Upper lobe of left lung (tissue), 6 donors: Measurements from ENCODE around the gene SFR1. TPM values are rescaled to one million over a fixed set of nuclear protein-coding genes. Genes with fewer than 3 reads are reported as not detected.

Source experiments
- ATAC-seq, 2 donors: fragments of 200-7000 bp; cut with Tn5 transposase; one replicate each; pipeline ENCODE4 v1.9.1; 2022; ENCODE audit warnings: mild to moderate bottlenecking in 2 of 2, moderate library complexity in 2 of 2; ENCODE audit not compliant: low FRiP score in 2 of 2
- DNase-seq, 2 donors: peaks; one replicate each; pipeline ENCODE4 v3.0.0-alpha.2; 2019 to 2020
- H3K27ac ChIP-seq, 4 donors: fragments of 200-600 bp; sonication (generic); one replicate each; pipeline ENCODE4 v1.5.1; 2016 to 2019
- H3K27me3 ChIP-seq, 4 donors: fragments of 200-600 bp; sonication (generic); one replicate each; pipeline ENCODE4 v1.5.1; 2017 to 2019
- H3K36me3 ChIP-seq, 4 donors: fragments of 200-600 bp; sonication (generic); one replicate each; pipeline ENCODE4 v1.5.1; 2016 to 2019
- H3K4me1 ChIP-seq, 4 donors: fragments of 200-600 bp; sonication (generic); one replicate each; pipeline ENCODE4 v1.5.1; 2018 to 2019
- H3K4me3 ChIP-seq, 4 donors: fragments of 200-600 bp; sonication (generic); one replicate each; pipeline ENCODE4 v1.5.1; 2017 to 2019; ENCODE audit warnings: mild to moderate bottlenecking in 2 of 4, moderate library complexity in 1 of 4
- H3K9me3 ChIP-seq, 4 donors: fragments of 200-600 bp; sonication (generic); one replicate each; pipeline ENCODE4 v1.5.1; 2018 to 2019
- CTCF ChIP-seq, 6 experiments: fragments of 450-650 bp in 4 of 6; fragments of 200-600 bp in 2 of 6; sonication (generic) in 2 of 6; IDR thresholded peaks; one replicate each; pipeline ENCODE4 v1.5.1; 2016 to 2019; ENCODE audit warnings: antibody characterized with exemption in 6 of 6
- EP300 ChIP-seq, 4 donors: sonication (generic); formaldehyde crosslinking; IDR thresholded peaks; one replicate each; pipeline ENCODE4 v1.5.1; 2017; ENCODE audit warnings: antibody characterized with exemption in 4 of 4, control low read depth in 2 of 4
- POLR2A ChIP-seq, 4 donors: fragments of 450-650 bp; IDR thresholded peaks; one replicate each; pipeline ENCODE4 v1.5.1; 2016 to 2017; ENCODE audit warnings: antibody characterized with exemption in 4 of 4, mild to moderate bottlenecking in 2 of 4
- POLR2AphosphoS5 ChIP-seq, 2 donors: sonication (generic); formaldehyde crosslinking; IDR thresholded peaks; one replicate each; pipeline ENCODE4 v1.5.1; 2017; ENCODE audit warnings: antibody characterized with exemption in 2 of 2
- WGBS, 2 donors: methylation state at CpG; one replicate each; pipeline ENCODE4 v1.1.5; 2017 to 2018; 5-methylcytosine and 5-hydroxymethylcytosine counted together
- total RNA-seq, 6 donors: library from RNA; depleted of rRNA in 4 of 6; stranded (reverse); fragments of >200 nt in 4 of 6; gene quantifications; one replicate each; pipeline versions ENCODE4 v1.1.0 to v1.2.1, GENCODE V29; 2016 to 2021
- donor health status: DM: no; HTN: no; CAD: no; lungs with moderate emphysema.
- donor health status: DM: no; HTN: yes; CAD: no; lungs with severe emphysema.

The SFR1 gene
- total RNA-seq, 6 donors from 2014 or later = 3.1 to 11.9 (median 7.3) TPM

GRCh38 chr10:104084482-104085142 is 37.4 kb upstream of the SFR1 start:
- Histone ChIP-seq H3K4me3 (no peak overlapping the region), H3K4me1 (peaks cover 0 to 6% (median 0%) of the 10 kb centered on the region in 4 donors), H3K9me3 (no peaks in the 10 kb centered on the region), H3K27ac (peak overlapping the region in 1 of 4 donors; percentile 20), H3K27me3 (no peaks in the 10 kb centered on the region), H3K36me3 (no peaks in the 10 kb centered on the region)
- WGBS, 2 donors = 58 to 72% methylated on average over 5 of the region's 5 CpGs
- DNase-seq = no peak
- no peak for TF ChIP-seq EP300 (IDR thresholded peaks at IDR 0.05)
- no peak for TF ChIP-seq CTCF (IDR thresholded peaks at IDR 0.05)
- TF ChIP-seq POLR2A (IDR thresholded peaks at IDR 0.05) = no peak
- TF ChIP-seq POLR2AphosphoS5 (IDR thresholded peaks at IDR 0.05) = no peak
- peak in 1 of 2 donors; percentile 43 for ATAC-seq

GRCh38 chr10:104085801-104086400 is 36.1 kb upstream of the SFR1 start, which contains the start of gene COL17A1:
Gene COL17A1 (minus strand): TSS chr10:104085880. CDS start chr10:104080673, 5,207 bp downstream.
- Histone ChIP-seq H3K9me3 (no peaks in the 10 kb centered on the region), H3K4me1 (peaks cover 0 to 6% (median under 1%) of the 10 kb centered on the region in 4 donors), H3K4me3 (no peak within 1 kb of the TSS), H3K36me3 (no peaks in the 10 kb centered on the region), H3K27me3 (no peaks in the 10 kb centered on the region), H3K27ac (peak within 1 kb of the TSS in 1 of 4 donors; percentile 20)
- TF ChIP-seq POLR2AphosphoS5 (IDR thresholded peaks at IDR 0.05) (no peak), EP300 (IDR thresholded peaks at IDR 0.05) (no peak), POLR2A (IDR thresholded peaks at IDR 0.05) (no peak), CTCF (IDR thresholded peaks at IDR 0.05) (no peak)
- WGBS, 2 donors = 87% methylated on average over 3 of the region's 3 CpGs
- ATAC-seq (no peak), DNase-seq (no peak)

GRCh38 chr10:104088239-104088638 is 33.7 kb upstream of the SFR1 start:
- no peaks in the 10 kb centered on the region for H3K27me3 ChIP-seq
- peaks cover 0 to 6% (median 2%) of the 10 kb centered on the region in 4 donors for H3K4me1 ChIP-seq
- H3K27ac ChIP-seq = no peak overlapping the region
- no peak for ATAC-seq
- WGBS, 2 donors = 97 to 98% methylated on average over 5 of the region's 5 CpGs
- H3K4me3 ChIP-seq = no peak overlapping the region
- TF ChIP-seq POLR2A (IDR thresholded peaks at IDR 0.05) = no peak
- DNase-seq = no peak
- H3K36me3 ChIP-seq = no peaks in the 10 kb centered on the region
- no peaks in the 10 kb centered on the region for H3K9me3 ChIP-seq

- ATAC-seq = no peak
- WGBS, 2 donors = 76 to 86% methylated on average over 3 of the region's 3 CpGs
- H3K4me1 ChIP-seq = peaks cover 0 to 5% (median 2%) of the 10 kb centered on the region in 4 donors
- no peak for DNase-seq
- no peaks in the 10 kb centered on the region for H3K9me3 ChIP-seq
- H3K27me3 ChIP-seq = no peaks in the 10 kb centered on the region
- H3K27ac ChIP-seq = no peak overlapping the region
- no peak overlapping the region for H3K4me3 ChIP-seq
- H3K36me3 ChIP-seq = no peaks in the 10 kb centered on the region
- TF ChIP-seq EP300 (IDR thresholded peaks at IDR 0.05) (no peak), POLR2AphosphoS5 (IDR thresholded peaks at IDR 0.05) (no peak), CTCF (IDR thresholded peaks at IDR 0.05) (no peak), POLR2A (IDR thresholded peaks at IDR 0.05) (no peak)
Observed at GRCh38 chr10:104089621-104090020, 32.4 kb upstream of the SFR1 start.

GRCh38 chr10:104090611-104091010 is 31.4 kb upstream of the SFR1 start:
- Histone ChIP-seq H3K27ac (no peak overlapping the region), H3K9me3 (no peaks in the 10 kb centered on the region), H3K4me1 (peaks cover 0 to 3% (median 0%) of the 10 kb centered on the region in 4 donors), H3K4me3 (no peak overlapping the region), H3K27me3 (no peaks in the 10 kb centered on the region), H3K36me3 (no peaks in the 10 kb centered on the region)
- DNase-seq = no peak
- TF ChIP-seq EP300 (IDR thresholded peaks at IDR 0.05) (no peak), POLR2AphosphoS5 (IDR thresholded peaks at IDR 0.05) (no peak), POLR2A (IDR thresholded peaks at IDR 0.05) (no peak), CTCF (IDR thresholded peaks at IDR 0.05) (no peak)
- WGBS, 2 donors = 56 to 69% methylated on average over 2 of the region's 2 CpGs
- no peak for ATAC-seq
